ENCODE results near the gene PJVK.
"Not testable (repeated sequence)": the region's sequence is repeated elsewhere in the genome, so short reads cannot be mapped to it uniquely, and the experiment has no call there.

PJVK gene

GRCh38 chr2:178419123-178419522 lies 32.1 kb upstream of the PJVK start:
- H3K4me1 ChIP-seq (ENCODE audit: insufficient read depth, low read length), result peaks cover 2% of the 10 kb centered on the region
- peaks cover 2% of the 10 kb centered on the region for H3K36me3 ChIP-seq (ENCODE audit: insufficient read depth, low read length)
- peaks cover 2% of the 10 kb centered on the region for H3K9me3 ChIP-seq (ENCODE audit: low read length)
- H3K27me3 ChIP-seq (ENCODE audit: insufficient read depth, low read length), result no peaks in the 10 kb centered on the region
- no peak overlapping the region for H2AFZ ChIP-seq (ENCODE audit: low read depth, low read length)
- no peak overlapping the region for H3K4me3 ChIP-seq (ENCODE audit: low read length)

DNA sequence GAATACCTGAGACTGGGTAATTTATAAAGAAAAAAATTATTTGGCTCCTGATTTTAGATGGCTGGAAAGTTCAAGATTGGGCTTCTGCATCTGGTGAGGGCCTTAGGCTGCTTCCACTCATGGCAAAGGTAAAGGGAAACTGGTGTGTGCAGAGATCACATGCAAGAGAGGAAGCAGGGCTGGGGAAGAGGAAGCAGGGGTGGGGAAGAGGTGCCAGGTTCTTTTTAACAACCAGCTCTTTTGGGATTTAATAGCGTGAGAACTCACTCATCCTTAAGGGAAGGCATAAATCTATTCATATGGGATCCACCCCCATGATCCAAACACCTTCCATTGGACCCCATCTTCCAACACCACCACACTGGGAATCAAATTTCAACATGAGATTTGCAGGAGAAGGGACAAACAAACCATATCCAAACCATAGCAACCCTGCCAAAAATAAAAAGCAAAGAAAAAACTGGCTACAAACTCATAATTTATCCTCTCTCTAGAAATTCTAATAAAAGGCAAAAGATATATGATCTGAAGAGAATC lies 30.6 kb upstream of the PJVK start:
- peaks cover 2% of the 10 kb centered on the region for H3K36me3 ChIP-seq (ENCODE audit: insufficient read depth, low read length)
- no peak overlapping the region for H3K4me3 ChIP-seq (ENCODE audit: low read length)
- H2AFZ ChIP-seq (ENCODE audit: low read depth, low read length), result no peak overlapping the region
- H3K4me1 ChIP-seq (ENCODE audit: insufficient read depth, low read length), result no peaks in the 10 kb centered on the region
- H3K27me3 ChIP-seq (ENCODE audit: insufficient read depth, low read length), result no peaks in the 10 kb centered on the region
- peaks cover 4% of the 10 kb centered on the region for H3K9me3 ChIP-seq (ENCODE audit: low read length)

- peaks cover 8% of the 10 kb centered on the region for H3K9me3 ChIP-seq (ENCODE audit: low read length)
- no peak overlapping the region for H2AFZ ChIP-seq (ENCODE audit: low read depth, low read length)
- H3K27me3 ChIP-seq (ENCODE audit: insufficient read depth, low read length), result no peaks in the 10 kb centered on the region
- H3K36me3 ChIP-seq (ENCODE audit: insufficient read depth, low read length), result peaks cover 6% of the 10 kb centered on the region
- H3K4me3 ChIP-seq (ENCODE audit: low read length), result no peak overlapping the region
- no peaks in the 10 kb centered on the region for H3K4me1 ChIP-seq (ENCODE audit: insufficient read depth, low read length)
These were observed 29.1 kb upstream of the PJVK start for GRCh38 chr2:178422097-178422496.

GRCh38 chr2:178423746-178424145 lies 27.4 kb upstream of the PJVK start:
- H3K36me3 ChIP-seq (ENCODE audit: insufficient read depth, low read length), result peaks cover 19% of the 10 kb centered on the region
- peaks cover 15% of the 10 kb centered on the region for H3K9me3 ChIP-seq (ENCODE audit: low read length)
- not testable (repeated sequence) for H3K27me3 ChIP-seq (ENCODE audit: insufficient read depth, low read length); H3K4me1 ChIP-seq (ENCODE audit: insufficient read depth, low read length); H2AFZ ChIP-seq (ENCODE audit: low read depth, low read length); H3K4me3 ChIP-seq (ENCODE audit: low read length)

GRCh38 chr2:178425255-178425827 lies 25.8 kb upstream of the PJVK start:
- no peak overlapping the region for H3K4me3 ChIP-seq (ENCODE audit: low read length)
- peaks cover 34% of the 10 kb centered on the region for H3K36me3 ChIP-seq (ENCODE audit: insufficient read depth, low read length)
- no peaks in the 10 kb centered on the region for H3K4me1 ChIP-seq (ENCODE audit: insufficient read depth, low read length)

GRCh38 chr2:178426388-178426787 lies 24.8 kb upstream of the PJVK start:
- Histone ChIP-seq H2AFZ (ENCODE audit: low read depth, low read length) (no peak overlapping the region), H3K4me1 (ENCODE audit: insufficient read depth, low read length) (no peaks in the 10 kb centered on the region), H3K9me3 (ENCODE audit: low read length) (peaks cover 14% of the 10 kb centered on the region), H3K36me3 (ENCODE audit: insufficient read depth, low read length) (peaks cover 42% of the 10 kb centered on the region), H3K4me3 (ENCODE audit: low read length) (no peak overlapping the region), H3K27me3 (ENCODE audit: insufficient read depth, low read length) (no peaks in the 10 kb centered on the region)

More at GRCh38 chr2:178425255-178425827, 25.8 kb upstream of the PJVK start:
- Histone ChIP-seq H3K9me3 (ENCODE audit: low read length) (peaks cover 15% of the 10 kb centered on the region), H3K27me3 (ENCODE audit: insufficient read depth, low read length) (no peaks in the 10 kb centered on the region), H2AFZ (ENCODE audit: low read depth, low read length) (no peak overlapping the region)

DNA sequence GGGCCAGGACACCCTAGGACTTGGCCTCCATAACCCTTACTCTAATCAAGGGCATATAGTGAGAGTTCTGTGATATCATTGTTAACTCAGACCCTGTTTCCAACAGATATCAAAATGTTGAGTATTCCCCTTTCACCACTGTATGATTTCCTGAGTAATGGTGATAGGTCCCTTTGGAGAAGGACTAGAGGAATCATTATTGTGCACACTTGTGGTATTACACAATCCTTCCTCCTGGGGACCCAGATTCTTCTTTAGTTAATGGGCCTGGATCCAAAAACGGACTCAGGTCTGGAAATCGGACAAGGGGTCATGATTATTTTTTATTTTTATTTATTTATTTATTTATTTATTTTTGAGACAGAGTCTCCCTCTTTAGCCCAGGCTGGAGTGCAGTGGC lies 23.7 kb upstream of the PJVK start:
- Histone ChIP-seq H3K36me3 (ENCODE audit: insufficient read depth, low read length) (peaks cover 53% of the 10 kb centered on the region), H3K4me3 (ENCODE audit: low read length) (no peak overlapping the region), H3K9me3 (ENCODE audit: low read length) (peaks cover 14% of the 10 kb centered on the region), H2AFZ (ENCODE audit: low read depth, low read length) (no peak overlapping the region), H3K4me1 (ENCODE audit: insufficient read depth, low read length) (no peaks in the 10 kb centered on the region), H3K27me3 (ENCODE audit: insufficient read depth, low read length) (no peaks in the 10 kb centered on the region)

DNA sequence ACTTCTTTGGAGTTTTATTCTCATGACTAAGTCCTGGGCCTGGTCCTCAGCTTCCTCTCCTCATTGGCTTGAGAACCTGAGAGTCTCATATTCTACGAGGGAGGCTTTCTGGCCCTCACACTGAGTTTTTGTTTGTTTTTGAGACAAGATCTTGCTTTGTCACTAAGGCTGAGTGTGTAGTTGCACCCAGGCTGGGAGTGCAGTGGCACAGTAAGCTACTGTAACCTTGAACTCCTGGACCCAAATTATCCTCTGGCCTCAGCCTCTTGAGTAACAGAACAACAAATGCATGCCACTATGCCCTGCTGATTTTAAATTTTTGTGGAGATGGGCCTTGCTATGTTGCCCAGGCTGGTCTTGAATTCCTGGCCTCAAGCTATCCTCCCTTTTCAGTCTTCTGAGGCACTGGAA lies 22.8 kb upstream of the PJVK start:
- Histone ChIP-seq H3K27me3 (ENCODE audit: insufficient read depth, low read length) (no peaks in the 10 kb centered on the region), H2AFZ (ENCODE audit: low read depth, low read length) (no peak overlapping the region), H3K4me3 (ENCODE audit: low read length) (no peak overlapping the region), H3K36me3 (ENCODE audit: insufficient read depth, low read length) (peaks cover 62% of the 10 kb centered on the region), H3K9me3 (ENCODE audit: low read length) (peaks cover 14% of the 10 kb centered on the region), H3K4me1 (ENCODE audit: insufficient read depth, low read length) (no peaks in the 10 kb centered on the region)

GRCh38 chr2:178429336-178429735 lies 21.8 kb upstream of the PJVK start:
- Histone ChIP-seq H3K4me3 (ENCODE audit: low read length) (no peak overlapping the region), H2AFZ (ENCODE audit: low read depth, low read length) (no peak overlapping the region), H3K36me3 (ENCODE audit: insufficient read depth, low read length) (peaks cover 70% of the 10 kb centered on the region), H3K27me3 (ENCODE audit: insufficient read depth, low read length) (no peaks in the 10 kb centered on the region), H3K9me3 (ENCODE audit: low read length) (peaks cover 14% of the 10 kb centered on the region), H3K4me1 (ENCODE audit: insufficient read depth, low read length) (no peaks in the 10 kb centered on the region)

- Histone ChIP-seq H3K4me3 (ENCODE audit: low read length) (no peak overlapping the region), H2AFZ (ENCODE audit: low read depth, low read length) (no peak overlapping the region), H3K36me3 (ENCODE audit: insufficient read depth, low read length) (peaks cover 95% of the 10 kb centered on the region), H3K27me3 (ENCODE audit: insufficient read depth, low read length) (no peaks in the 10 kb centered on the region), H3K9me3 (ENCODE audit: low read length) (no peaks in the 10 kb centered on the region), H3K4me1 (ENCODE audit: insufficient read depth, low read length) (no peaks in the 10 kb centered on the region)
These were observed 14.5 kb upstream of the PJVK start for GRCh38 chr2:178436662-178437061.

DNA sequence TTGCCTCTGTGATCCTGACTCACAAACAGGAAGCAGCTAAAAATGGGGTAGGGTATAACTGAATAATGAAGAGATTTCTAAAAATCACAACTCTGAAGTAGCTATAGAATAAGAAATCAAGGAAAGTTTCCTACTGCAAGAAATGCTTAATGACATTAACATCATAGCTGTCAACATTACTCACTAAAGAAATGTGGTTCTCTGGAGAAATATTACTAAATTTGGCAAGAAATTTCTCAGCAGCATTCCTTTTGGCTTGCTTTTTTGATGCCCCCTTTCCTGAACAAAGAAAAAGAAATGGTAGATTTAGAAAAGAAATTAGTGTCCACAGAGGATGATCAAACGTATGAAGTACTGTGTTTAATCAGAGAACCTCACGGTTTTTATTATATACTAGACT lies 9.8 kb upstream of the PJVK start:
- no peaks in the 10 kb centered on the region for H3K27me3 ChIP-seq (ENCODE audit: insufficient read depth, low read length)
- no peak overlapping the region for H3K4me3 ChIP-seq (ENCODE audit: low read length)
- H3K36me3 ChIP-seq (ENCODE audit: insufficient read depth, low read length), result peaks cover 89% of the 10 kb centered on the region
- H2AFZ ChIP-seq (ENCODE audit: low read depth, low read length), result no peak overlapping the region
- H3K4me1 ChIP-seq (ENCODE audit: insufficient read depth, low read length), result no peaks in the 10 kb centered on the region
- no peaks in the 10 kb centered on the region for H3K9me3 ChIP-seq (ENCODE audit: low read length)

- H3K4me3 ChIP-seq (ENCODE audit: low read length), result peak overlapping the region; percentile 66
- peaks cover 53% of the 10 kb centered on the region for H3K36me3 ChIP-seq (ENCODE audit: insufficient read depth, low read length)
- H3K4me1 ChIP-seq (ENCODE audit: insufficient read depth, low read length), result peaks cover 21% of the 10 kb centered on the region
- no peaks in the 10 kb centered on the region for H3K27me3 ChIP-seq (ENCODE audit: insufficient read depth, low read length)
- H2AFZ ChIP-seq (ENCODE audit: low read depth, low read length), result no peak overlapping the region
- no peaks in the 10 kb centered on the region for H3K9me3 ChIP-seq (ENCODE audit: low read length)
These were observed 2.1 kb upstream of the PJVK start for GRCh38 chr2:178448968-178449661.

DNA sequence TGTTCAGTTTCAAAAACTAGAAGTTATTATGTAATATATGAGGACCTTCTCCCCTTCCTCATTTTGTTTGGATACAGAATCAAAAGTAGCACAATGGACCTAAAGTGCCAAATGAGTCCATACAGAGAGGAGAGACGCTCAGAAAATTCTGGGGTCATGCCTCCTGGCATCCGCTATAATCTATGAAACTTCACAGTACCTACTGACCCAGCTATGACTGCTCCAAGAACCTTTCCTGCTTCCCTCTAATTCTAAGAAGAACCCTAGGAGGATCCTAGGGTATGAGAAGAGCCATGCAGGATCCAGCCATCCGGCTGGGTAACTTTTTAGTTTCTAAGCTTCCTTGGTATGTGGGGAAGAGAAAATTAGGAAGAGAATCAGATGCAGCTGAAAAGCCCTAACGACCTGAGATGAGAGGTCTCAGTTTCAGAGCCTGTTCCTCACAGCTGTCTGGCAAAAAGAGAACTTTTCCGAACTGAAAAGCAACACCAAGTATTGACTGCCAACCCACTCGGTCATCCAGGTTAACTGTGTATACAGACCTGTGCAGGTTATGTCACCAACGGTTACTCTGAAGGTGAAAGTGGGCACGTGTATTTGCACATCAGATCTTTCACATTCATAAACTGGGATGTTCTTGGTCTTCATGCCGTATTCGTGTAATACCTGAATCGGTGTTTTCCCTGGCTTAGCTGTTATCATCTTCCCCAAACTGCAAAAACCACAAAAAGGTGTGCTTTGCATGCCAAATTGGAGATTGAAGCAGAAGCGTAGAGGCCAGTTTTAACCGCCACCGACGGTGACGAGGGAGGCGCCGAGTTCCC lies 1.3 kb upstream of the PJVK start:
- H3K27me3 ChIP-seq (ENCODE audit: insufficient read depth, low read length), result no peaks in the 10 kb centered on the region

More for the DNA sequence above, 1.3 kb upstream of the PJVK start:
- Histone ChIP-seq H3K36me3 (ENCODE audit: insufficient read depth, low read length) (peaks cover 45% of the 10 kb centered on the region), H3K4me1 (ENCODE audit: insufficient read depth, low read length) (peaks cover 21% of the 10 kb centered on the region), H3K9me3 (ENCODE audit: low read length) (no peaks in the 10 kb centered on the region), H3K4me3 (ENCODE audit: low read length) (peak overlapping the region; percentile 66), H2AFZ (ENCODE audit: low read depth, low read length) (no peak overlapping the region)

Data from neuron (in vitro differentiated cells).